Stomach (tissue), 4 donors: ENCODE measurements around the gene PDE4D.
A peak's percentile ranks its signal among the peaks of the same experiment; 100 is the strongest.

Experiments used
- EP300 ChIP-seq: sonication (generic); formaldehyde crosslinking; IDR thresholded peaks from one replicate; pipeline ENCODE4 v1.6.1; 2017; ENCODE audit warnings: antibody characterized with exemption
- POLR2A ChIP-seq, 4 donors: fragments of 450-650 bp; IDR thresholded peaks; one replicate each; pipeline ENCODE4 v1.6.1; 2016; ENCODE audit warnings: antibody characterized with exemption in 4 of 4, control low read depth in 2 of 4, mild to moderate bottlenecking in 1 of 4, moderate library complexity in 1 of 4
- POLR2AphosphoS5 ChIP-seq, 3 donors: sonication (generic); formaldehyde crosslinking; IDR thresholded peaks; one replicate each; pipeline ENCODE4 v1.6.1; 2016; ENCODE audit warnings: antibody characterized with exemption in 3 of 3
- TF ChIP-seq, protein P1 (sequence below), 7 experiments: fragments of 450-650 bp in 4 of 7; fragments of 200-600 bp in 3 of 7; sonication (generic) in 3 of 7; IDR thresholded peaks; one replicate each; pipeline ENCODE4 v1.5.1; 2016 to 2019; ENCODE audit warnings: antibody characterized with exemption in 7 of 7, control low read depth in 2 of 7, mild to moderate bottlenecking in 1 of 7

DNA sequence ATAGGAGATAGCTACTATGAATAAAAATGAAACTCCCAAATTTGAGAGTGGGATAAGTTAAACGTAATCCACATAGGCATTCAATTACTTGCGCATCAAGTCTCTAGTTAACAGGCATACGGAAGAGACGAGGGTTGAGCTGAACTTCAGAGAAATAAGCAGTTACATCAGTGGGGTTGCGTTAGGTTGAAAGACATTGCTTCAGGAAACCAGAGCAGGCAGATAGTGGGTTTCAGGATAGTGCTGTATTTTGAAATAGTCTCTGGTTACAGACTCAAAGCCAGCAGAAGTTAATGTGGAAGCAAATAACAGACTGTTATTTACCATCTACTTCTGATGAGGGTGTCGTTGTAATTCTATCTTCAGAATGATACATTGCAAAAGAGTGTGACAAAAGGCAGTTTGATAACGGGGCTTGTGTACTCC is 533.4 kb downstream of the PDE4D start:
- TF ChIP-seq EP300 = no peak
- TF ChIP-seq, protein P1, sequence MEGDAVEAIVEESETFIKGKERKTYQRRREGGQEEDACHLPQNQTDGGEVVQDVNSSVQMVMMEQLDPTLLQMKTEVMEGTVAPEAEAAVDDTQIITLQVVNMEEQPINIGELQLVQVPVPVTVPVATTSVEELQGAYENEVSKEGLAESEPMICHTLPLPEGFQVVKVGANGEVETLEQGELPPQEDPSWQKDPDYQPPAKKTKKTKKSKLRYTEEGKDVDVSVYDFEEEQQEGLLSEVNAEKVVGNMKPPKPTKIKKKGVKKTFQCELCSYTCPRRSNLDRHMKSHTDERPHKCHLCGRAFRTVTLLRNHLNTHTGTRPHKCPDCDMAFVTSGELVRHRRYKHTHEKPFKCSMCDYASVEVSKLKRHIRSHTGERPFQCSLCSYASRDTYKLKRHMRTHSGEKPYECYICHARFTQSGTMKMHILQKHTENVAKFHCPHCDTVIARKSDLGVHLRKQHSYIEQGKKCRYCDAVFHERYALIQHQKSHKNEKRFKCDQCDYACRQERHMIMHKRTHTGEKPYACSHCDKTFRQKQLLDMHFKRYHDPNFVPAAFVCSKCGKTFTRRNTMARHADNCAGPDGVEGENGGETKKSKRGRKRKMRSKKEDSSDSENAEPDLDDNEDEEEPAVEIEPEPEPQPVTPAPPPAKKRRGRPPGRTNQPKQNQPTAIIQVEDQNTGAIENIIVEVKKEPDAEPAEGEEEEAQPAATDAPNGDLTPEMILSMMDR (IDR thresholded peaks at IDR 0.05) = no peak
- no peak for TF ChIP-seq POLR2A (IDR thresholded peaks at IDR 0.05)
- peak in 1 of 3 donors; percentile 45 for TF ChIP-seq POLR2AphosphoS5 (IDR thresholded peaks at IDR 0.05)
